Measurements from ENCODE around the gene DNAJC3.
"Not testable (repeated sequence)": the region's sequence is repeated elsewhere in the genome, so short reads cannot be mapped to it uniquely, and the experiment has no call there.

DNAJC3 gene

GRCh38 chr13:95784161-95784899 lies 107.4 kb downstream of the DNAJC3 start:
- DNase-seq = no peak

- no peak for DNase-seq
Observed at GRCh38 chr13:95784900-95785290, 108.0 kb downstream of the DNAJC3 start.

- DNase-seq = no peak
Observed at GRCh38 chr13:95787356-95788099, 110.6 kb downstream of the DNAJC3 start.

GRCh38 chr13:95788100-95788463 lies 111.1 kb downstream of the DNAJC3 start:
- DNase-seq = no peak

- not testable (repeated sequence) for DNase-seq
Observed at GRCh38 chr13:95789315-95789714, 112.4 kb downstream of the DNAJC3 start.

GRCh38 chr13:95791084-95791722 lies 114.3 kb downstream of the DNAJC3 start:
- DNase-seq = no peak

GRCh38 chr13:95793018-95793555 lies 116.1 kb downstream of the DNAJC3 start:
- DNase-seq = peak; percentile 2

GRCh38 chr13:95793781-95794180 lies 116.8 kb downstream of the DNAJC3 start:
- DNase-seq = no peak

- no peak for DNase-seq
Observed at GRCh38 chr13:95797016-95797415, 120.1 kb downstream of the DNAJC3 start.

- DNase-seq = no peak
Observed at GRCh38 chr13:95800436-95800835, 123.5 kb downstream of the DNAJC3 start.

GRCh38 chr13:95801825-95802224 lies 124.9 kb downstream of the DNAJC3 start:
- no peak for DNase-seq

- DNase-seq = no peak
Observed at GRCh38 chr13:95805921-95806320, 129.0 kb downstream of the DNAJC3 start.

- DNase-seq = no peak
Observed at GRCh38 chr13:95809429-95809828, 132.5 kb downstream of the DNAJC3 start.

GRCh38 chr13:95813139-95813538 lies 136.2 kb downstream of the DNAJC3 start:
- no peak for DNase-seq

GRCh38 chr13:95814495-95814894 lies 137.6 kb downstream of the DNAJC3 start:
- no peak for DNase-seq

GRCh38 chr13:95822303-95822702 lies 145.4 kb downstream of the DNAJC3 start:
- no peak for DNase-seq

- no peak for DNase-seq
Observed at GRCh38 chr13:95833126-95833525, 156.2 kb downstream of the DNAJC3 start.

- DNase-seq = no peak
Observed at GRCh38 chr13:95833719-95834118, 156.8 kb downstream of the DNAJC3 start.

GRCh38 chr13:95834134-95834765 lies 157.3 kb downstream of the DNAJC3 start:
- DNase-seq = peak; percentile 63

- DNase-seq = no peak
Observed at GRCh38 chr13:95841894-95842293, 165.0 kb downstream of the DNAJC3 start.

GRCh38 chr13:95842898-95843297 lies 166.0 kb downstream of the DNAJC3 start:
- no peak for DNase-seq

Data from activated CD4-positive, alpha-beta T cell treated with anti-CD3 and anti-CD28 coated beads, Interleukin-2, amount 50 U/mL, for 16 hours (primary cell).